Measurements from ENCODE around the gene CFAP54. TPM values are rescaled to one million over a fixed set of nuclear protein-coding genes. Genes with fewer than 3 reads are reported as not detected.
A peak's percentile ranks its signal among the peaks of the same experiment; 100 is the strongest.

The CFAP54 gene
- total and polyA plus RNA-seq, 2 experiments from 2014 or later = 0.07 to 0.76 TPM

DNA sequence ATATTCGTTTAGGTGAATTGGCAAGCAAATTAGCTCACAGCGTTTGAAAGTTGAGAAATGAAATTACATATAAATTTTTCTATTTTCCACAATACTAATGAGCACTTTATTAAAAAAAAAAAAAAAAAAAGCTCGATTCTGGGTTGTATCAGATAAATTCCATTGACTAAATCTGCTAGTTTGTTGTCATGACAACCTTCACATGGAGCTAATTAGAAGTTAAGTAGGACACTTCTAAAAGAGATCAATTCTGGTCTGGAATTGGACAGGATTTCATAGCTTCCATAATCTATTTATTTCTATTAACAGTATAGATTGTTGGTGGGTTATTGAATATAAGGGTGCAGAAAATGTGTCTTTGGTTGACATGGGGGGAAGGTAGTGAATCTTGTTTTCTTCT lies 332.2 kb downstream of the CFAP54 start (continued):
- TF ChIP-seq, protein P1, sequence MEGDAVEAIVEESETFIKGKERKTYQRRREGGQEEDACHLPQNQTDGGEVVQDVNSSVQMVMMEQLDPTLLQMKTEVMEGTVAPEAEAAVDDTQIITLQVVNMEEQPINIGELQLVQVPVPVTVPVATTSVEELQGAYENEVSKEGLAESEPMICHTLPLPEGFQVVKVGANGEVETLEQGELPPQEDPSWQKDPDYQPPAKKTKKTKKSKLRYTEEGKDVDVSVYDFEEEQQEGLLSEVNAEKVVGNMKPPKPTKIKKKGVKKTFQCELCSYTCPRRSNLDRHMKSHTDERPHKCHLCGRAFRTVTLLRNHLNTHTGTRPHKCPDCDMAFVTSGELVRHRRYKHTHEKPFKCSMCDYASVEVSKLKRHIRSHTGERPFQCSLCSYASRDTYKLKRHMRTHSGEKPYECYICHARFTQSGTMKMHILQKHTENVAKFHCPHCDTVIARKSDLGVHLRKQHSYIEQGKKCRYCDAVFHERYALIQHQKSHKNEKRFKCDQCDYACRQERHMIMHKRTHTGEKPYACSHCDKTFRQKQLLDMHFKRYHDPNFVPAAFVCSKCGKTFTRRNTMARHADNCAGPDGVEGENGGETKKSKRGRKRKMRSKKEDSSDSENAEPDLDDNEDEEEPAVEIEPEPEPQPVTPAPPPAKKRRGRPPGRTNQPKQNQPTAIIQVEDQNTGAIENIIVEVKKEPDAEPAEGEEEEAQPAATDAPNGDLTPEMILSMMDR (conservative IDR thresholded peaks at IDR 0.05; ENCODE audit: low read depth in 2 of 2) = no peak
- TF ChIP-seq NANOG (IDR thresholded peaks at IDR 0.05; ENCODE audit: borderline replicate concordance) (no peak), POLR2AphosphoS5 (IDR thresholded peaks at IDR 0.05; ENCODE audit: low read depth) (no peak), JUNB (IDR thresholded peaks at IDR 0.05; ENCODE audit: unreplicated experiment) (no peak), ZNF114 (CRISPR knock-in tag; IDR thresholded peaks at IDR 0.05) (no peak), ZNF331 (CRISPR knock-in tag; IDR thresholded peaks at IDR 0.05; ENCODE audit: low read depth) (no peak), EZH2 (IDR thresholded peaks at IDR 0.05; ENCODE audit: low read depth, unreplicated experiment) (no peak)
- TF ChIP-seq, protein P2, sequence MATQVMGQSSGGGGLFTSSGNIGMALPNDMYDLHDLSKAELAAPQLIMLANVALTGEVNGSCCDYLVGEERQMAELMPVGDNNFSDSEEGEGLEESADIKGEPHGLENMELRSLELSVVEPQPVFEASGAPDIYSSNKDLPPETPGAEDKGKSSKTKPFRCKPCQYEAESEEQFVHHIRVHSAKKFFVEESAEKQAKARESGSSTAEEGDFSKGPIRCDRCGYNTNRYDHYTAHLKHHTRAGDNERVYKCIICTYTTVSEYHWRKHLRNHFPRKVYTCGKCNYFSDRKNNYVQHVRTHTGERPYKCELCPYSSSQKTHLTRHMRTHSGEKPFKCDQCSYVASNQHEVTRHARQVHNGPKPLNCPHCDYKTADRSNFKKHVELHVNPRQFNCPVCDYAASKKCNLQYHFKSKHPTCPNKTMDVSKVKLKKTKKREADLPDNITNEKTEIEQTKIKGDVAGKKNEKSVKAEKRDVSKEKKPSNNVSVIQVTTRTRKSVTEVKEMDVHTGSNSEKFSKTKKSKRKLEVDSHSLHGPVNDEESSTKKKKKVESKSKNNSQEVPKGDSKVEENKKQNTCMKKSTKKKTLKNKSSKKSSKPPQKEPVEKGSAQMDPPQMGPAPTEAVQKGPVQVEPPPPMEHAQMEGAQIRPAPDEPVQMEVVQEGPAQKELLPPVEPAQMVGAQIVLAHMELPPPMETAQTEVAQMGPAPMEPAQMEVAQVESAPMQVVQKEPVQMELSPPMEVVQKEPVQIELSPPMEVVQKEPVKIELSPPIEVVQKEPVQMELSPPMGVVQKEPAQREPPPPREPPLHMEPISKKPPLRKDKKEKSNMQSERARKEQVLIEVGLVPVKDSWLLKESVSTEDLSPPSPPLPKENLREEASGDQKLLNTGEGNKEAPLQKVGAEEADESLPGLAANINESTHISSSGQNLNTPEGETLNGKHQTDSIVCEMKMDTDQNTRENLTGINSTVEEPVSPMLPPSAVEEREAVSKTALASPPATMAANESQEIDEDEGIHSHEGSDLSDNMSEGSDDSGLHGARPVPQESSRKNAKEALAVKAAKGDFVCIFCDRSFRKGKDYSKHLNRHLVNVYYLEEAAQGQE (IDR thresholded peaks at IDR 0.05; ENCODE audit: unreplicated experiment) = no peak

DNA sequence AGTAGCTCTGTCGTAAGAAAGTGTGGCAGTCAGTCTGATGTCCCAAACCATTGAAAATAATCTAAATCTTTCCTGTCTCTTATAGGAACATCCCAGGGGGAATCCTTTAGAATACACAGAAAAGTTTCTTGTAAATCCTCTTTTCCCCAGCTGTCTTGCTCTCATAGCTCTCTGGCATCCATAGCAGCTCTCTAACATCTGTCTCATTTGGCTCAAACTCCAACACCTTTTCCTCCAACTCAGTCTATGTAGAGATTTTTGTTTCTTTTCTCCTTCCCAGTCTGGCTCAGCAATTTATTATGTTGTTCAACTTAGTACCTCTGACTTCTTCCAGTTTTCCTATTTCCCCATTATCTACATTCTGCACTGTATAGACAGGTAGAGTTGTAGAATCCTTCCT lies 333.3 kb downstream of the CFAP54 start:
- Histone ChIP-seq H3K79me2 (replicated peaks; ENCODE audit: insufficient read depth) (no peaks in the 10 kb centered on the region), H3K4me1 (ENCODE audit: insufficient read depth) (no peaks in the 10 kb centered on the region), H3K4me3 (no peak overlapping the region), H2AFZ (0 out of 2 replicates have a peak overlapping the region, but pooled peaks have one; percentile 28), H3K9me2 (ENCODE audit: insufficient read depth) (0 out of 2 replicates have a peak, but pooled peaks cover 5% of the 10 kb centered on the region), H4K20me1 (replicated peaks; ENCODE audit: insufficient read depth) (no peaks in the 10 kb centered on the region), H3K27me3 (ENCODE audit: insufficient read depth) (no peaks in the 10 kb centered on the region), H3K4me2 (no peak overlapping the region), H3K27ac (ENCODE audit: low read depth) (no peak overlapping the region), H3K36me3 (ENCODE audit: insufficient read depth) (no peaks in the 10 kb centered on the region), H3F3A (replicated peaks; ENCODE audit: low read depth) (no peaks in the 10 kb centered on the region)
- Mint-ChIP-seq H3K4me3 (no peak overlapping the region), H3K27me3 (ENCODE audit: insufficient read depth, low read depth, poor library complexity) (peaks cover 1% of the 10 kb centered on the region), H3K9me3 (peaks cover 9% of the 10 kb centered on the region; the same call in 2 of the 3 replicates), H3K27ac (no peak overlapping the region), H3K36me3 (ENCODE audit: low read depth) (no peaks in the 10 kb centered on the region), H3K4me1 (no peaks in the 10 kb centered on the region)
- TF ChIP-seq ZNF331 (CRISPR knock-in tag; IDR thresholded peaks at IDR 0.05; ENCODE audit: low read depth) (no peak), EZH2phosphoT487 (IDR thresholded peaks at IDR 0.05; ENCODE audit: unreplicated experiment) (no peak), NANOG (IDR thresholded peaks at IDR 0.05; ENCODE audit: borderline replicate concordance) (no peak), ZNF114 (CRISPR knock-in tag; IDR thresholded peaks at IDR 0.05) (no peak)
- TF ChIP-seq, protein P1 (conservative IDR thresholded peaks at IDR 0.05; ENCODE audit: low read depth in 2 of 2) = no peak
- TF ChIP-seq, protein P3, sequence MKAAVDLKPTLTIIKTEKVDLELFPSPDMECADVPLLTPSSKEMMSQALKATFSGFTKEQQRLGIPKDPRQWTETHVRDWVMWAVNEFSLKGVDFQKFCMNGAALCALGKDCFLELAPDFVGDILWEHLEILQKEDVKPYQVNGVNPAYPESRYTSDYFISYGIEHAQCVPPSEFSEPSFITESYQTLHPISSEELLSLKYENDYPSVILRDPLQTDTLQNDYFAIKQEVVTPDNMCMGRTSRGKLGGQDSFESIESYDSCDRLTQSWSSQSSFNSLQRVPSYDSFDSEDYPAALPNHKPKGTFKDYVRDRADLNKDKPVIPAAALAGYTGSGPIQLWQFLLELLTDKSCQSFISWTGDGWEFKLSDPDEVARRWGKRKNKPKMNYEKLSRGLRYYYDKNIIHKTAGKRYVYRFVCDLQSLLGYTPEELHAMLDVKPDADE (IDR thresholded peaks at IDR 0.05) = no peak
- no peak for DNase-seq (ENCODE audit: low spot score)
- ATAC-seq = no peak
